Body of pancreas (tissue), 4 donors: ENCODE results near the gene TLN1. TPM values are rescaled to one million over a fixed set of nuclear protein-coding genes. Genes with fewer than 3 reads are reported as not detected.
A peak's percentile ranks its signal among the peaks of the same experiment; 100 is the strongest.

Source experiments
- ATAC-seq: fragments of 150-250 bp; one replicate; pipeline ENCODE4 v1.9.1; 2016
- DNase-seq, 4 donors: peaks; one replicate each; pipeline ENCODE4 v3.0.0-alpha.2; 2019
- H3K27ac ChIP-seq, 4 donors: fragments of 200-600 bp; sonication (generic); 1 replicate in 3 of 4; 2 replicates in 1 of 4; pipeline versions ENCODE4 v1.5.1 to v1.6.1; 2016 to 2019; ENCODE audit warnings: mild to moderate bottlenecking in 1 of 4, mixed read lengths in 1 of 4, moderate library complexity in 1 of 4
- H3K27me3 ChIP-seq, 2 donors: fragments of 200-600 bp; sonication (generic); one replicate each; pipeline ENCODE4 v1.6.0; 2016; ENCODE audit warnings: mild to moderate bottlenecking in 1 of 2
- H3K36me3 ChIP-seq, 2 donors: fragments of 200-600 bp; sonication (generic); replicated peaks in 1 of 2; 2 replicates each; pipeline ENCODE4 v1.5.1; 2016; ENCODE audit warnings: low read depth in 2 of 2; ENCODE audit not compliant: insufficient read depth in 1 of 2
- H3K4me1 ChIP-seq: fragments of 200-600 bp; sonication (generic); one replicate; pipeline ENCODE4 v1.6.0; 2016
- H3K4me3 ChIP-seq, 2 donors: fragments of 200-600 bp; sonication (generic); 1 replicate in 1 of 2; 2 replicates in 1 of 2; pipeline ENCODE4 v1.5.1; 2016 to 2019
- H3K9me3 ChIP-seq, 3 donors: fragments of 200-600 bp; sonication (generic); 1 replicate in 2 of 3; 2 replicates in 1 of 3; pipeline ENCODE4 v1.5.1; 2016
- POLR2A ChIP-seq, 3 donors: fragments of 450-650 bp; IDR thresholded peaks; one replicate each; pipeline ENCODE4 v1.6.1; 2016; ENCODE audit warnings: antibody characterized with exemption in 3 of 3, mild to moderate bottlenecking in 2 of 3
- WGBS, 2 donors: methylation state at CpG; one replicate each; pipeline ENCODE4 v1.1.5; 2017; 5-methylcytosine and 5-hydroxymethylcytosine counted together
- intact Hi-C: fragments of 100-400 bp; cut with DNase I; formaldehyde crosslinking; loops from one replicate; pipeline ENCODE4 v1.15.1; 2023
- total RNA-seq, 2 donors: library from RNA; depleted of rRNA; stranded (reverse); fragments of >200 nt; gene quantifications; one replicate each; pipeline ENCODE4 v1.1.0, GENCODE V29; 2016
- TF ChIP-seq, protein P1 (sequence below), 7 experiments: fragments of 450-650 bp in 4 of 7; fragments of 200-600 bp in 3 of 7; sonication (generic) in 3 of 7; IDR thresholded peaks; one replicate each; pipeline ENCODE4 v1.5.1; 2016 to 2019; ENCODE audit warnings: antibody characterized with exemption in 7 of 7

The TLN1 gene
- total RNA-seq, 2 donors from 2014 or later, result 93.7 to 130 TPM

DNA sequence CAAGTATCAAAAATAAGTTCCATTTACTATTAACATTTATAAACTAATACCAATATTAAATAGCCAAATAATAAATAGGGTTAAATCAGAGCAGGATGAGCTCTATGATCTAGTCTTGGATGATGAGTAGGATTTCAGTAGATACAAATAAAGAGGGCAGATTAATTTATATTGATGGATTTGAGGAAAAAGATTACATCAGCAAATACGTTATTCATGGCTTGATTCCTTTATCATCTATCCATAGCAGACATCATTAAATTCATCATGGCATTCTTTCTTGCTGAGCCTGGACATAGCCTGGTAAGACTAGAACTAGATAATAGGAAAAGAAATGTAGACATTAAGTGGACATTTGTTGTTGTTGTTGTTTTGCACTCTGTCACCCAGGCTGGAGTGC is 35.5 kb upstream of the TLN1 start:
- no peaks in the 10 kb centered on the region for H3K27me3 ChIP-seq
- no peak overlapping the region for H3K27ac ChIP-seq
- H3K4me1 ChIP-seq, result peaks cover 27% of the 10 kb centered on the region
- WGBS, 2 donors, result 77 to 100% methylated on average over 1 of the region's 1 CpG
- H3K9me3 ChIP-seq, result no peaks in the 10 kb centered on the region
- no peak for TF ChIP-seq POLR2A (IDR thresholded peaks at IDR 0.05)
- TF ChIP-seq, protein P1, sequence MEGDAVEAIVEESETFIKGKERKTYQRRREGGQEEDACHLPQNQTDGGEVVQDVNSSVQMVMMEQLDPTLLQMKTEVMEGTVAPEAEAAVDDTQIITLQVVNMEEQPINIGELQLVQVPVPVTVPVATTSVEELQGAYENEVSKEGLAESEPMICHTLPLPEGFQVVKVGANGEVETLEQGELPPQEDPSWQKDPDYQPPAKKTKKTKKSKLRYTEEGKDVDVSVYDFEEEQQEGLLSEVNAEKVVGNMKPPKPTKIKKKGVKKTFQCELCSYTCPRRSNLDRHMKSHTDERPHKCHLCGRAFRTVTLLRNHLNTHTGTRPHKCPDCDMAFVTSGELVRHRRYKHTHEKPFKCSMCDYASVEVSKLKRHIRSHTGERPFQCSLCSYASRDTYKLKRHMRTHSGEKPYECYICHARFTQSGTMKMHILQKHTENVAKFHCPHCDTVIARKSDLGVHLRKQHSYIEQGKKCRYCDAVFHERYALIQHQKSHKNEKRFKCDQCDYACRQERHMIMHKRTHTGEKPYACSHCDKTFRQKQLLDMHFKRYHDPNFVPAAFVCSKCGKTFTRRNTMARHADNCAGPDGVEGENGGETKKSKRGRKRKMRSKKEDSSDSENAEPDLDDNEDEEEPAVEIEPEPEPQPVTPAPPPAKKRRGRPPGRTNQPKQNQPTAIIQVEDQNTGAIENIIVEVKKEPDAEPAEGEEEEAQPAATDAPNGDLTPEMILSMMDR (IDR thresholded peaks at IDR 0.05), result no peak
- no peak overlapping the region for H3K4me3 ChIP-seq
- intact Hi-C loops, result no loop called here
- no peak for DNase-seq
- no peaks in the 10 kb centered on the region for H3K36me3 ChIP-seq
- no peak for ATAC-seq

DNA sequence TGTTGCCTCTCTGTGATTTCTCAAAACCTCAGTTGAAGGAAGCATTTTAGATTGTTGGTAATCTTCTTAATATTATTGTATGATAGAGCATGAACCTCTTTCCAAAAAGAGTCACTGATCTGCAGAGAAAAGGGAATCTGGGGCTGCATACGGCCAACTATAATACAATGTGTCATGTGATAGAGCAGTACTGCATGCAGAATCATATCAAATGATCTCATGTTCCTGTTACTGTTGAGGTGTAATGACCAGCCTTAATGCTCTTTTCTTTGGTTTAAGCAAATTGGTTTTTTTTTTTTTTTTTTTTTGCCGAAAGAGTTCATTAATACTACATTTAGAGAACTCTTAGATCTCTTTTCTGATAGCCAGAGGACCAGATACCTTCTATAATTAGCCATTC is 35.0 kb upstream of the TLN1 start:
- Histone ChIP-seq H3K9me3 (no peaks in the 10 kb centered on the region), H3K4me1 (peaks cover 22% of the 10 kb centered on the region), H3K36me3 (no peaks in the 10 kb centered on the region), H3K27ac (no peak overlapping the region), H3K27me3 (no peaks in the 10 kb centered on the region), H3K4me3 (no peak overlapping the region)
- no peak for DNase-seq
- 81 to 83% methylated on average over 2 of the region's 2 CpGs for WGBS, 2 donors
- no peak for TF ChIP-seq POLR2A (IDR thresholded peaks at IDR 0.05)
- TF ChIP-seq, protein P1 (IDR thresholded peaks at IDR 0.05), result no peak
- intact Hi-C loops, result no loop called here
- ATAC-seq, result no peak

DNA sequence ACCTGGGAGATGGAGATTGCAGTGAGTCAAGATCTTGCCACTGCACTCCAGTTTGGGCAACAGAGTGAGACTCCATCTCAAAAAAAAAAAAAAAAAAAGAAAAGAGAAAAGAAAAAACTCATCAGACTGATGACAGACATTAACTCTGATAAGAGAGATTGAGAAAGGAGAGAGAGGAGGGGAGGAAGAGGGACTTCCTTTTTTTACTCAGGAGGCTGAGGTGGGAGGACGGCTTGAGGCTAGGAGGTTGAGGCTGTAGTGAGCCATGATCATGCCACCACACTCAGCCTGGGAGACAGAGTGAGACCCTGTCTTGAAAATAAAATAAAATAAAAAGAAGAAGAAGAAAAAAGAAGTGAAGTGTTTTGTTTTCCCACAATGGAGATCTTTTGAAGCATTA is 31.8 kb upstream of the TLN1 start:
- DNase-seq, result no peak
- Histone ChIP-seq H3K4me3 (no peak overlapping the region), H3K9me3 (no peaks in the 10 kb centered on the region), H3K27ac (no peak overlapping the region), H3K27me3 (no peaks in the 10 kb centered on the region), H3K36me3 (no peaks in the 10 kb centered on the region), H3K4me1 (peaks cover 15% of the 10 kb centered on the region)
- no peak for ATAC-seq
- no peak for TF ChIP-seq POLR2A (IDR thresholded peaks at IDR 0.05)
- TF ChIP-seq, protein P1 (IDR thresholded peaks at IDR 0.05), result no peak
- WGBS, 2 donors, result 88 to 93% methylated on average over 1 of the region's 1 CpG
- intact Hi-C loops, result no loop called here

DNA sequence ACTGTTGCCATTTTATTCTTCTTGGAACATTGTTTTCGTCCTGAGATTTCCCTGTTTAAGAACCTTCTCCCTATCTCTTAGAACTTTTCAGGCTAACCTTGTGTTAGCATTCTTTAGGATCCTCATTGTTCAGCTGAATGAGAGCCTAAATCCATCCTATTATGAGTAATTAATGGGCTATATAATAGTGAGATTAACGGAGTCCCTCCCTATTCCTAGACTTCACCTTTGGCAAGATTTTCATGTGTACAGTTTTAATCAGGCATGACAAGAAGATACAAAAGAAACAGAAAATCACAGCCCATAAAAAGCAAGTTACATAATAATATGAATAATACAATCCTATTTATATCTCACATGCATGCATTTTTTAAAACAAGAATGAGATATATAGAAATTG is 31.2 kb upstream of the TLN1 start:
- H3K4me1 ChIP-seq, result peaks cover 19% of the 10 kb centered on the region
- no peaks in the 10 kb centered on the region for H3K36me3 ChIP-seq
- 71 to 89% methylated on average over 2 of the region's 2 CpGs for WGBS, 2 donors
- TF ChIP-seq POLR2A (IDR thresholded peaks at IDR 0.05), result no peak
- TF ChIP-seq, protein P1 (IDR thresholded peaks at IDR 0.05), result no peak
- no peaks in the 10 kb centered on the region for H3K27me3 ChIP-seq
- intact Hi-C loops, result no loop called here
- H3K4me3 ChIP-seq, result no peak overlapping the region
- H3K27ac ChIP-seq, result no peak overlapping the region
- ATAC-seq (no peak), DNase-seq (no peak)
- H3K9me3 ChIP-seq, result no peaks in the 10 kb centered on the region

DNA sequence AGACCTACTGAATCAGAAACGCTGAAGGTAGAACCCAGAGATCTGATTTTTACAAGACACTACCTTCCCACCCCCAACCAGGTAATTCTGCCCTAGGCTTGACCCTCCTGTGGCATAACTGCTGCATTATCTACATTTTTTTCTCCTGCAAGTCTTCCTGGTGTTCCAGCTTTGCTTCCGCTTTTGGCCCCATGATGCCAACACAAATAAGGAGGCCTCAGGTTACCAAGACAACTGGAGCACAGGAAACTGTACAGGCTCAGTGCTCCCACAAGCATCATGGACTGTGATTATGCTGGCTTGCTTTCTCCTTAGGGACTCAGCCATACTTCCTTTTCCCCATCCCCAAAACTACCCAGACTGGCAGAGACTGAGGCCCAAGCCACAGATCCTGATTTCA is 28.7 kb upstream of the TLN1 start:
- ATAC-seq, result no peak
- H3K27me3 ChIP-seq, result no peaks in the 10 kb centered on the region
- TF ChIP-seq, protein P1 (IDR thresholded peaks at IDR 0.05), result no peak
- peak in 1 of 3 donors; percentile 13 for TF ChIP-seq POLR2A (IDR thresholded peaks at IDR 0.05)
- H3K4me1 ChIP-seq, result peaks cover 36% of the 10 kb centered on the region
- H3K9me3 ChIP-seq, result no peaks in the 10 kb centered on the region
- WGBS, 2 donors, result 41 to 59% methylated on average over 2 of the region's 2 CpGs
- H3K4me3 ChIP-seq, result no peak overlapping the region
- H3K27ac ChIP-seq, result peak overlapping the region in 2 of 4 donors; percentile 8 to 15
- intact Hi-C loops, result no loop called here
- no peaks in the 10 kb centered on the region for H3K36me3 ChIP-seq
- DNase-seq, result peak in 3 of 4 donors; percentile 49 to 68 (median 60)
